Frontal cortex (tissue), 4 donors: ENCODE measurements around the gene SHROOM2. TPM values are rescaled to one million over a fixed set of nuclear protein-coding genes. Genes with fewer than 3 reads are reported as not detected.

Experiments used
- DNase-seq, 2 donors: peaks; one replicate each; pipeline ENCODE4 v3.0.0; 2012; ENCODE audit warnings: low spot score in 2 of 2
- FAIRE-seq: peaks from 2 replicates; lab custom pipeline; 2012; peaks lifted over from hg19 to GRCh38; lab: Jason Lieb, UNC
- total RNA-seq: library from RNA; depleted of rRNA; stranded (reverse); fragments of >200 nt; gene quantifications from one replicate; pipeline ENCODE4 v1.2.3, GENCODE V29; 2014
- donor health status: control.
- donor health status: control.
- donor health status: control.

The SHROOM2 gene
- total RNA-seq, 1 donor from 2014 or later: 19.2 TPM

DNA sequence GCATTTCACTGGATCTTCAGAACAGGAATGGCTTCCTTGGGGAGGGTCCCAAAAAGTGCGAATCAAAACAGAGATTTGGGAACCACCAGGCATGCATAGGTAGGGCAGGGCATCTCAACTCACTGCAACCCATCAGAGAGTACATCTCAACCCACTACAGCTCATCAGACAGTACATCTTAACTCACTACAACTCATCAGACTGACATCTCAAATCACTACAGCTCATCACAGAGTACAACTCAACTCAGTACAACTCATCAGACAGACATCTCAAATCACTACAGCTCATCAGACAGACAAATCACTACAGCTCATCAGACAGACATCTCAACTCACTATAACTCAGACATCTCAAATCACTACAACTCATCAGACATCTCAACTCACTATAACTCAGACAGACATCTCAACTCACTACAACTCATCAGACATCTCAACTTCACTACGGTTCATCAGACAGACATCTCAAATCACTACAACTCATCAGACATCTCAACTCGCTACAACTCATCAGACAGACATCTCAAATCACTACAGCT is 133.5 kb downstream of the SHROOM2 start:
- no peak for FAIRE-seq

DNA sequence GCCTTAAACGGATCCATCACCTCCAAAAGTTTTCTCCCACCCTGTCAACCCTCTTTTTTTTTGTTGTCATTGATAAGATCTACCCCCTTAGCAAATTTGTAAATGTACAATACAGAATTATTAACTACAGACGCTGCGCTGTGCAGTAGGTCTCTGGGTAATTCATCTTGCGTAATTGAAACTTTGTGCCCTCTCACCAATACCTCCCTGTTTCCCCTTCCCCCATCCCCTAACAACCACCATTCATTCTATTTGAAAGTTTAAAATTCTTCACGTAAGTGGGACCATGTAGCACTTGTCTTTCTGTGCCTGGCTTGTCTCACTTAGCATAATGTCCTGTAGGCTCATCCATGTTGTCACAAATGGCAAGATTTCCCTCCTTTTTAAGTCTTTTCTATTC is 135.2 kb downstream of the SHROOM2 start:
- DNase-seq (no peak), FAIRE-seq (no peak)

More for the DNA sequence above, 133.5 kb downstream of the SHROOM2 start:
- DNase-seq: no peak

GRCh38 chrX:9923357-9923756 is 137.1 kb downstream of the SHROOM2 start:
- no peak for DNase-seq
- no peak for FAIRE-seq

GRCh38 chrX:9926002-9926401 is 139.8 kb downstream of the SHROOM2 start:
- DNase-seq: no peak
- FAIRE-seq: no peak

DNA sequence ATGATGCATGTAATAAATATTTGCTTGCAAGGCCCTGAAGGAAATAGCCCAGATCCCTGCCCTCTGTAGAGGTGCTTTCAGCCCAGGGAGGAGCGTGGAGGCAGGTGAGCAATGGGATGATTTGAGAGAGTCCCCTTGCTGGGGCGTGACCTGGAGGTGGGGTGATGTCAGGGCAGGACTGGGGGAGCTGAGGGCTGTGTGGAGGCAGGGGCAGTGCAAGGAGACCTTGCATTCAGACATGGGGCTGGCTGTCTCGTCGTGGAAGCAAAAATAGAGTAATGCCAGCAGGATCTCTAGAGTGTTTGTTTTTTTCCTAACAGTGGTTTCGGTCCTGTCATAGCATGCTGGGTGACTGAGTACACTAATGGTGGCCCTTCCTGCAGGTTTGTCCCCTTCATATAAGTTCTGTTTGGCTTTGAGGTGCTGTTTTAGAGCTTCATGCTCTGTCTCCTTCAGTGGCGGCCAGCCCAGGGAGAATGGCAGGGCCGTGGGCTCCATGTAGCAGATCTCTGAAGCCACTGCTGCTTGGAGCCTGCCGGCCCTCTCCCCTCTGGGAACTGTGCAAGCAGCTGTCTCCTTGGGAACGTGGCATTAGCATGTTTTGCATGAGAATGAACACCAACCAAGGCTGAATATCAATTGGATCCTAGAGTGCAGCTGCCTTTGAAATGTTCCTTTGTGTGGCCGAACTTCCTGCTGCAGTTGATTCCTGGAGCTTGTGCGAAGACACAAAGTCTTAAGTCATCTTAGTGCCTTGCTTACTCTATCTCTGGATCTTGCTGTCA is 141.7 kb downstream of the SHROOM2 start:
- FAIRE-seq (no peak), DNase-seq (no peak)

GRCh38 chrX:9935436-9935835 is 149.2 kb downstream of the SHROOM2 start:
- no peak for DNase-seq
- no peak for FAIRE-seq

DNA sequence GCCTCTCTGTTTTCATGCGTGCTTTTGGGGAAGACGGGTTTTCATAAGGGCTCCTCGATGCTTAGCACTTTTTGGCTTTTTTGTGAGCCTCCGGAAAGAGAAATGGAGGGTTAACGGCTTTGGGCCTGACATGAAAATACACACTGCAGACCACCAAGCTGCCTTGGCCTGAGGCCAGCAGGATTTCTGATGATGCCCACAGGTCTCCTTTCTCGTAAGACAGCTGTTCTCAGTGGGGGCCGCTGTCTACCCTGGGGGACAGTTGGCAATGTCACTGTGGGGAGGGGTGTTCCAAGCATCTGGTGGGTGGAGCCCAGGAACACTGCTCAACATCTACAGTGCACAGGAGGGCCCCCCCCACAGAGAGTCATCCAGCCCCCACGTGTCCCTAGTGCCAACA is 151.5 kb downstream of the SHROOM2 start:
- no peak for DNase-seq
- FAIRE-seq: no peak

- DNase-seq (no peak), FAIRE-seq (no peak)
Observed at GRCh38 chrX:9938516-9938915, 152.3 kb downstream of the SHROOM2 start.

DNA sequence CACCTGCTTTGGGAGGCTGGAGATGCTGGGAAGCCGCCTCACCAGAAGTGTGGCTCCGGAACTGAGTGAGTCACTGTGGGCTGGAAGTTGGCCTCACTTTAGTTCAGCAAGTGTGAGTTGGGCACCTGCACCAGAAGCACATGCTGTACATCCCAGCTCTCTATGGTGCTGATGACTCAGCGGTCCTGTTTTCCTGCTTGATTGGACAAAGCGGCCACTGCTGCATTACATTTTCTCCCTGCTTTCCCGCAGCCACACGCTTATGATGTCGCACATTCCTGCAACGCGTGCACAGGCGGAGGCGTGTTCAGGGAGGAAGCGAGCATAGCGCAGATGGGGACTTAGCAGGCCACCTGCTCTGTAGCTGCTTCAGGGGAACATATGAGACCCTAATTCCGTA is 154.2 kb downstream of the SHROOM2 start:
- DNase-seq: peak in 1 of 2 donors; percentile 28
- no peak for FAIRE-seq

- DNase-seq: no peak
Observed at GRCh38 chrX:9942086-9942485, 155.9 kb downstream of the SHROOM2 start.

DNA sequence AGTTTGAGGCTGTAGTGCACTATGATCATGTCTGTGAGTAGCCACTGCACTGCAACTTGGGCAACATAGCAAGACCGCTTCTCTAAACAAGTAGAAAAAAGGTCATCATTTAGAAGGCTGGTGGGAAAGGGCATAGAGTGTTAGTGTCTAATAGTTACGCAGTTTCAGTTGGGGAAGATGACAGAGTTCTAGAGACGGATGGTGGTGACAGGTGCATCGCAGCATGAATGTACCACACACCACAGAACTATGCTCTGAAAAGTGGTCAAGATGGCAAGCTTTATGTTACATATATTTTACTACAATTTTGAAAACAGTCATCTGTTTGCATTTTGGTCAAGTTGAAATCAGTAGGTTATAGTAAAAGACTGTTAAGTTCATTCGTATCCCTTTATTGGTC is 157.2 kb downstream of the SHROOM2 start:
- FAIRE-seq (no peak), DNase-seq (no peak)

More at GRCh38 chrX:9942086-9942485, 155.9 kb downstream of the SHROOM2 start:
- no peak for FAIRE-seq

DNA sequence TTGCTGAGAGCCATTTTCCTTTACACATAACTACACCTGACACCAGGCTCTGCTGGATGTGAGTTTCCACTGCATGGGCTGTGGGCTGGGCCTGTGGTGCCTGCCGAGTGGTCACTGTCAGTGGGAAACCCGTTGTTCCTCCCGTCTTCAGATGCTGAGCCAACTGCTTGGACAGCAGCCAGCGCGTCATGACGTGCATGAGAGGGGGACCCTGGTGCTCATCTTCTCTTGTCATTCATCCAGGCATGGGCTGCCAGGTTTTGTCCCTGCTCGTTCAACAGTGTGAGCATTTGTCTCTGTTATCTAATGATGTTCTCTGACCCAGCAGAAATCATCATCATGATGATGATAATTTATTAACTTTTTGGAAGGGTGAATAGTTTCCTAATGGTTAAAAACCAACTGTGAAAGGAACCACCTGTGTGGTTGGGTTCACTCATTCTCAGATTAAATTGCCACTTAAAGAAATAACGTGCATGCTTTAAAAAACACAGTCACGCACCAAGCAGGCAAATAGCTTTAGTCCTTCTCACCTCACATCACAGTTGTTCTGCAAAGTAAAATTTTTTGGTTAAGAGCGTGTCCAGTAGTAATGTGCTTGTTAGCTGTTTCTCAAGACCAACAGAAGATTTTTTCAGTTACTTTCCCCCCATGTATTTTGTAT is 161.0 kb downstream of the SHROOM2 start:
- DNase-seq (no peak), FAIRE-seq (no peak)

GRCh38 chrX:9948406-9948805 is 162.2 kb downstream of the SHROOM2 start:
- DNase-seq (no peak), FAIRE-seq (no peak)

- FAIRE-seq (no peak), DNase-seq (no peak)
Observed at GRCh38 chrX:9952300-9952699, 166.1 kb downstream of the SHROOM2 start.

- DNase-seq (no peak), FAIRE-seq (no peak)
Observed at GRCh38 chrX:9953396-9953795, 167.2 kb downstream of the SHROOM2 start.

GRCh38 chrX:9955506-9955905 is 169.3 kb downstream of the SHROOM2 start:
- DNase-seq (no peak), FAIRE-seq (no peak)

- no peak for FAIRE-seq
- DNase-seq: no peak
Observed at GRCh38 chrX:9957743-9958142, 171.5 kb downstream of the SHROOM2 start.

DNA sequence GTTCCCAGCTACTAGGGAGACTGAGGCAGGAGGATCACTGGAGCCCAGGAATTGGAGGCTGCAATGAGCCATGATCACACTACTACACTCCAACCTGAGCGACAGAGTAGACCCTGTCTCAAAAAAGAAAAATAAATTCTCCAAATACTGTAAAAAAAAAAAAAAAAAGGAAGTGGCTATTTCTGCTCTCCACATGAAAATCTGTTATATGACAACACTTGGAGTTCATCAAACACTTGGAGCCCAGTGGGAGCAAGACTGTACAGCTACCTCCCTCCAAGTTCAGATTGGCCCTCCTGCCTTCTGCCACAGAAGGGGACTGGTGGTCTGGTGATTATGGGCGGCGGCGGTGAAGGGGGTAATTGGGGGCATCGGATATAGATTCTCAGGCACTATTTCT is 172.0 kb downstream of the SHROOM2 start:
- no peak for DNase-seq
- FAIRE-seq: no peak

DNA sequence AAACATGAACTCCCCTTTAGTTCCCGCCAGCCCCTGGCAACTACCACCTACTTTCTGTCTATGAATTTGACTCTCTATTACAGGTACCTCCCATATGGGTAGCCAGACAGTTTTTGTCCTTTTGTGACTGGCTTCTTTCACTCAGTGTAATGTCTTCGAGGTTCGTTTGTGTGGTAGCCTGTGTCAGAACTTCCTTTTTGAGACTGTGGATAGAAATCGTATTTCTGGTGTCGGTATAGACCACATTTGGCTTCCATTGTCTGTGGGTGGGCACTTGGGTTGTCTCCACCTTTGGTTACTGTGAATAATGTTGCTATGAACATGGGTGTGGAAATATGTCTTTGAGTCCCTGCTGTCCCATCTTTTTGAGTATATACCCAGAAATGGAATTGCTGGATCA is 175.5 kb downstream of the SHROOM2 start:
- FAIRE-seq: no peak

DNA sequence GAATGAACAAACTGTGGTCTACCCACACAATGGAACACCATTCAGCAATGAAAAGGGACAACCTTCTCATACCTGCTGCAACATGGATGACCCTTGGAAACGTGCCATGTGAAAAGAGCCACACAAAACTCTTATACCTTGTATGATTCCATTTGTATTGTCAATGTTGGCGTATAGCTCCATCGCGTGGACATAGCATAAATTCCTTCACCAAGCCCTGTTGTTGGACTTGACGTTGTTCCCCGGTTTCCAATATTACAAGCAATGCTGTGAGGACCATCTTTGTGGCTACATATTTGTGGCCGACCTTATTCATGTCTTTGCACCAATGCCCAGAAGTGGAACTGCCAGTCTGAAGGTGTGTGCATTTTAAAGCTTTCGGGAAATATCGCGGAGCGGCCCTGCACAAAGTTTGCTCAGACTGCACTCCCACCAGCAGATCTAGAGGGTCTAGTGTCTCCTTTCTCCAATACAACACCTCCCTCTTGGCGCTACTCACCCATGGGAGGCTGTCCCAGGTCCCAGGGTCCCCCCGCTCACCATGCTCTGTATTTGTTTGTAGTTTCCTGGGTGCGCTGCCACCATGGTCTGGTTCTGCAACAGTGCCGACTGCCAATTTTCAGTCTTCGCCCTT is 180.7 kb downstream of the SHROOM2 start, which contains the start of gene CLDN34:
CLDN34 (plus strand) TSS at position 584 of the 634 bp plus-strand sequence; CDS start at position 584, 0 bp downstream.
- DNase-seq: no peak
- FAIRE-seq: no peak

More for the DNA sequence above, 175.5 kb downstream of the SHROOM2 start:
- no peak for DNase-seq

GRCh38 chrX:9977635-9978034 is 191.4 kb downstream of the SHROOM2 start:
- no peak for FAIRE-seq
- no peak for DNase-seq
